ENCODE results near the gene ZNF827.

The ZNF827 gene

GRCh38 chr4:145735347-145735675 lies 203.3 kb downstream of the ZNF827 start (continued):
- no peak for TF ChIP-seq ZNF513 (tag by site-specific recombination; IDR thresholded peaks at IDR 0.05)

- Histone ChIP-seq H3K9me3 (ENCODE audit: control insufficient read depth, insufficient read depth, low read depth, low read length) (no peaks in the 10 kb centered on the region), H3K27ac (ENCODE audit: extremely low read depth, low read depth, low read length) (no peak overlapping the region), H3K36me3 (ENCODE audit: control insufficient read depth in 2 of 2, insufficient read depth in 1 of 2, low read length in 2 of 2) (no peaks in the 10 kb centered on the region), H3K4me1 (ENCODE audit: control insufficient read depth, insufficient read depth, low read length) (no peaks in the 10 kb centered on the region), H3K4me3 (ENCODE audit: low read depth, low read length) (no peak overlapping the region)
- ChIA-PET CTCF (no interaction called here), POLR2A (no interaction called here)
- TF ChIP-seq AEBP2 (tag by site-specific recombination; IDR thresholded peaks at IDR 0.05; ENCODE audit: borderline replicate concordance), result no peak
- TF ChIP-seq ZNF324 (tag by site-specific recombination; IDR thresholded peaks at IDR 0.05), result no peak
- TF ChIP-seq ZNF404 (tag by site-specific recombination; IDR thresholded peaks at IDR 0.05), result no peak
- no peak for TF ChIP-seq ZNF701 (tag by site-specific recombination; IDR thresholded peaks at IDR 0.05)
- TF ChIP-seq EGR2 (tag by site-specific recombination; IDR thresholded peaks at IDR 0.05; ENCODE audit: low read depth), result no peak
- TF ChIP-seq ZNF121 (tag by site-specific recombination; IDR thresholded peaks at IDR 0.05), result no peak
- TF ChIP-seq ZNF510 (tag by site-specific recombination; IDR thresholded peaks at IDR 0.05; ENCODE audit: insufficient replicate concordance), result no peak
- TF ChIP-seq MZF1 (tag by site-specific recombination; IDR thresholded peaks at IDR 0.05; ENCODE audit: borderline replicate concordance), result no peak
- no peak for TF ChIP-seq ZEB2 (tag by site-specific recombination; IDR thresholded peaks at IDR 0.05)
- no peak for TF ChIP-seq ZNF670 (tag by site-specific recombination; IDR thresholded peaks at IDR 0.05; ENCODE audit: low read depth)
- no peak for TF ChIP-seq WT1 (tag by site-specific recombination; IDR thresholded peaks at IDR 0.05)
- TF ChIP-seq HOXC10 (CRISPR knock-in tag; IDR thresholded peaks at IDR 0.05), result no peak
- no peak for TF ChIP-seq FEZF1 (tag by site-specific recombination; IDR thresholded peaks at IDR 0.05)
- TF ChIP-seq ZNF549 (tag by site-specific recombination; IDR thresholded peaks at IDR 0.05), result no peak
- TF ChIP-seq ZBTB21 (tag by site-specific recombination; IDR thresholded peaks at IDR 0.05), result no peak
- no peak for TF ChIP-seq ZNF140 (tag by site-specific recombination; IDR thresholded peaks at IDR 0.05)
- TF ChIP-seq ZNF148 (tag by site-specific recombination; IDR thresholded peaks at IDR 0.05; ENCODE audit: borderline replicate concordance), result no peak
- no peak for TF ChIP-seq ZBTB26 (tag by site-specific recombination; optimal IDR thresholded peaks at IDR 0.05)
Measured at GRCh38 chr4:145734576-145735346, 203.9 kb downstream of the ZNF827 start.

Measured in HEK293 (cell line).